Measurements from ENCODE around the gene FBF1. TPM values are rescaled to one million over a fixed set of nuclear protein-coding genes. Genes with fewer than 3 reads are reported as not detected.

Gene FBF1
- polyA plus RNA-seq, 1 donor from 2014 or later = 13.5 TPM

DNA sequence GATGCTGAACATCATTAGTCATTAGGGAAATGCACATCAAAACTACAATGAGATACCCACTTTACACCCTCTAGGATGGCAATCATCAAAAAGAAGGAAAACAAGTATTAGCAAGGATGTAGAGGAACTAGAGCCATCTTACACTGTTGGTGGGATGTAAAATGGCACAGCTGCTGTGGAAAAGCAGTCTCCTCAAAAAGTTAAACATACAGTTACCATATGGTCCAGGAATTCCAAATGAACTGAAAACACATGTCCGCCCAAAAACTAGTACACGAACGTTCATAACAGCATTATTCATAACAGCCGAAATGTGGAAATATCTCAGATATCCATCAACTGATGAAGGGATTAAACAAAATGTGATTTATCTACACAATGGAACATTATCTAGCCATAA is 7.0 kb downstream of the FBF1 start:
- H3K9ac ChIP-seq (ENCODE audit: low read length) = no peak overlapping the region
- no peaks in the 10 kb centered on the region for H3F3A ChIP-seq (ENCODE audit: insufficient read depth, low read length, poor library complexity, severe bottlenecking)
- H4K20me1 ChIP-seq (ENCODE audit: insufficient read depth) = no peaks in the 10 kb centered on the region
- H3K4me2 ChIP-seq (ENCODE audit: low read length) = no peak overlapping the region
- TF ChIP-seq SMC3 (conservative IDR thresholded peaks at IDR 0.05; ENCODE audit: poor library complexity) (no peak), POLR2AphosphoS5 (IDR thresholded peaks at IDR 0.05) (no peak), MXI1 (conservative IDR thresholded peaks at IDR 0.05; ENCODE audit: poor library complexity, severe bottlenecking) (no peak), EP300 (conservative IDR thresholded peaks at IDR 0.05; ENCODE audit: poor library complexity, severe bottlenecking) (no peak), EZH2 (IDR thresholded peaks at IDR 0.05; ENCODE audit: borderline replicate concordance, insufficient read depth, low read length, poor library complexity, severe bottlenecking) (no peak), TAF1 (IDR thresholded peaks at IDR 0.05; ENCODE audit: low read depth) (no peak), RAD21 (conservative IDR thresholded peaks at IDR 0.05) (no peak)
- TF ChIP-seq, protein P1, sequence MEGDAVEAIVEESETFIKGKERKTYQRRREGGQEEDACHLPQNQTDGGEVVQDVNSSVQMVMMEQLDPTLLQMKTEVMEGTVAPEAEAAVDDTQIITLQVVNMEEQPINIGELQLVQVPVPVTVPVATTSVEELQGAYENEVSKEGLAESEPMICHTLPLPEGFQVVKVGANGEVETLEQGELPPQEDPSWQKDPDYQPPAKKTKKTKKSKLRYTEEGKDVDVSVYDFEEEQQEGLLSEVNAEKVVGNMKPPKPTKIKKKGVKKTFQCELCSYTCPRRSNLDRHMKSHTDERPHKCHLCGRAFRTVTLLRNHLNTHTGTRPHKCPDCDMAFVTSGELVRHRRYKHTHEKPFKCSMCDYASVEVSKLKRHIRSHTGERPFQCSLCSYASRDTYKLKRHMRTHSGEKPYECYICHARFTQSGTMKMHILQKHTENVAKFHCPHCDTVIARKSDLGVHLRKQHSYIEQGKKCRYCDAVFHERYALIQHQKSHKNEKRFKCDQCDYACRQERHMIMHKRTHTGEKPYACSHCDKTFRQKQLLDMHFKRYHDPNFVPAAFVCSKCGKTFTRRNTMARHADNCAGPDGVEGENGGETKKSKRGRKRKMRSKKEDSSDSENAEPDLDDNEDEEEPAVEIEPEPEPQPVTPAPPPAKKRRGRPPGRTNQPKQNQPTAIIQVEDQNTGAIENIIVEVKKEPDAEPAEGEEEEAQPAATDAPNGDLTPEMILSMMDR (IDR thresholded peaks at IDR 0.05; ENCODE audit: poor library complexity, severe bottlenecking) = no peak
- TF ChIP-seq, protein P2, sequence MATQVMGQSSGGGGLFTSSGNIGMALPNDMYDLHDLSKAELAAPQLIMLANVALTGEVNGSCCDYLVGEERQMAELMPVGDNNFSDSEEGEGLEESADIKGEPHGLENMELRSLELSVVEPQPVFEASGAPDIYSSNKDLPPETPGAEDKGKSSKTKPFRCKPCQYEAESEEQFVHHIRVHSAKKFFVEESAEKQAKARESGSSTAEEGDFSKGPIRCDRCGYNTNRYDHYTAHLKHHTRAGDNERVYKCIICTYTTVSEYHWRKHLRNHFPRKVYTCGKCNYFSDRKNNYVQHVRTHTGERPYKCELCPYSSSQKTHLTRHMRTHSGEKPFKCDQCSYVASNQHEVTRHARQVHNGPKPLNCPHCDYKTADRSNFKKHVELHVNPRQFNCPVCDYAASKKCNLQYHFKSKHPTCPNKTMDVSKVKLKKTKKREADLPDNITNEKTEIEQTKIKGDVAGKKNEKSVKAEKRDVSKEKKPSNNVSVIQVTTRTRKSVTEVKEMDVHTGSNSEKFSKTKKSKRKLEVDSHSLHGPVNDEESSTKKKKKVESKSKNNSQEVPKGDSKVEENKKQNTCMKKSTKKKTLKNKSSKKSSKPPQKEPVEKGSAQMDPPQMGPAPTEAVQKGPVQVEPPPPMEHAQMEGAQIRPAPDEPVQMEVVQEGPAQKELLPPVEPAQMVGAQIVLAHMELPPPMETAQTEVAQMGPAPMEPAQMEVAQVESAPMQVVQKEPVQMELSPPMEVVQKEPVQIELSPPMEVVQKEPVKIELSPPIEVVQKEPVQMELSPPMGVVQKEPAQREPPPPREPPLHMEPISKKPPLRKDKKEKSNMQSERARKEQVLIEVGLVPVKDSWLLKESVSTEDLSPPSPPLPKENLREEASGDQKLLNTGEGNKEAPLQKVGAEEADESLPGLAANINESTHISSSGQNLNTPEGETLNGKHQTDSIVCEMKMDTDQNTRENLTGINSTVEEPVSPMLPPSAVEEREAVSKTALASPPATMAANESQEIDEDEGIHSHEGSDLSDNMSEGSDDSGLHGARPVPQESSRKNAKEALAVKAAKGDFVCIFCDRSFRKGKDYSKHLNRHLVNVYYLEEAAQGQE (IDR thresholded peaks at IDR 0.05; ENCODE audit: borderline replicate concordance) = no peak
- no peaks in the 10 kb centered on the region for H3K27me3 ChIP-seq (ENCODE audit: insufficient read depth, low read depth, low read length)
- no peaks in the 10 kb centered on the region for H3K79me2 ChIP-seq (replicated peaks; ENCODE audit: insufficient read depth, low read length)
- H3K36me3 ChIP-seq (ENCODE audit: insufficient read depth, low read length) = no peaks in the 10 kb centered on the region
- no peak overlapping the region for H3K27ac ChIP-seq (ENCODE audit: low read length)
- no peaks in the 10 kb centered on the region for H3K9me3 ChIP-seq (ENCODE audit: low read length)
- H3K4me3 ChIP-seq (ENCODE audit: low read length) = no peak overlapping the region
- no peak overlapping the region for H2AFZ ChIP-seq (ENCODE audit: low read depth, low read length)
- H3K9me2 ChIP-seq (ENCODE audit: insufficient read depth, low read length) = no peaks in the 10 kb centered on the region

DNA sequence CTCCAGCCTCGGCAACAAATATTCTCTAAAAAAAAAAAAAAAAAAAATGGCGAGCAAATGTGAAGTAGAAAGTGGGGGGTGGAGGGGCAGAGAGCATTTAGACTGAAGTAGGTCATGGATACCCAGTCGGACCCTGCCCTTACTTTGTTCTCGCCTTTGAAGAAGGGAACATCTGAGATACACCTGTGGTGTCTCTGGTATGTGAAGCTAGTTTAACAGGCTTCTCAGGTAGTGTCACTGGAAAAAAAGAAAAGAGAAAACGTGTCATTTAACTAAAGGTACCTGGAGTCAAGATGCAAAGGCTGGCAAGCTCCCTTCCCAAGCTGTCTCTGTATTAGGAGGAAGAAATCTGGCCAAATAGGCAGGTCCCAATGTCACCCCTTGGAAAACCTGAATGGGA is 8.0 kb downstream of the FBF1 start:
- no peaks in the 10 kb centered on the region for H3K27me3 ChIP-seq (ENCODE audit: insufficient read depth, low read depth, low read length)
- TF ChIP-seq RAD21 (conservative IDR thresholded peaks at IDR 0.05) (no peak), TAF1 (IDR thresholded peaks at IDR 0.05; ENCODE audit: low read depth) (no peak), POLR2AphosphoS5 (IDR thresholded peaks at IDR 0.05) (no peak), EZH2 (IDR thresholded peaks at IDR 0.05; ENCODE audit: borderline replicate concordance, insufficient read depth, low read length, poor library complexity, severe bottlenecking) (no peak)
- TF ChIP-seq, protein P1 (IDR thresholded peaks at IDR 0.05; ENCODE audit: poor library complexity, severe bottlenecking) = no peak
- TF ChIP-seq, protein P2 (IDR thresholded peaks at IDR 0.05; ENCODE audit: borderline replicate concordance) = no peak
- H3K36me3 ChIP-seq (ENCODE audit: insufficient read depth, low read length) = no peaks in the 10 kb centered on the region
- H4K20me1 ChIP-seq (ENCODE audit: insufficient read depth) = no peaks in the 10 kb centered on the region
- no peak overlapping the region for H3K27ac ChIP-seq (ENCODE audit: low read length)
- no peak overlapping the region for H3K9ac ChIP-seq (ENCODE audit: low read length)
- no peak overlapping the region for H3K4me2 ChIP-seq (ENCODE audit: low read length)
- H3F3A ChIP-seq (ENCODE audit: insufficient read depth, low read length, poor library complexity, severe bottlenecking) = no peaks in the 10 kb centered on the region
- no peak overlapping the region for H3K4me3 ChIP-seq (ENCODE audit: low read length)
- no peaks in the 10 kb centered on the region for H3K9me2 ChIP-seq (ENCODE audit: insufficient read depth, low read length)
- H3K9me3 ChIP-seq (ENCODE audit: low read length) = no peaks in the 10 kb centered on the region
- H3K79me2 ChIP-seq (replicated peaks; ENCODE audit: insufficient read depth, low read length) = no peaks in the 10 kb centered on the region
- no peak overlapping the region for H2AFZ ChIP-seq (ENCODE audit: low read depth, low read length)
